GM18858 (cell line): ENCODE measurements around the gene MAB21L3.
A peak's percentile ranks its signal among the peaks of the same experiment; 100 is the strongest.

Source experiments
- ATAC-seq: cut with Tn5 transposase; IDR thresholded peaks from one replicate; pipeline ENCODE4 v1.9.1; 2021; ENCODE audit not compliant: unreplicated experiment

Gene MAB21L3

DNA sequence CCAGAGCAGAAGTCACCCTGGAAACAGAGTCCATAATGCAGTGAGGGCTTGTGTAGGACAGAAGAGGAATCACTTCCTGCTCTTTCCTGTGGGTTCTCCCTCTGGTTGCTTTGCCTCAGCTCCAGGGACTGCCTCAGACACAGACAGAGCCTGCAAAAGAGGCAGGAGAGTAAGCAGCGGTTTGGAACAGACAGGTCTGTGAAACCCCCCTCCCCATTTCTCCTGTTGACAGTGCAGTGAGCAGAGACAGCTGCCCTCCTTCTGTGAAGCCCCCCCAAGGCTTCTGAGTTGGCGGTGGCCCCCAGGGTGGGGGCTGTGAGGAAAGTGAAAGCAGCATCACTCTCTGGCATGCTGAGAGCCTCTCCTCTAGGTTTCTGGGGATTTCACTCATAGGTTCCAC is 53.0 kb downstream of the MAB21L3 start:
- no peak for ATAC-seq

DNA sequence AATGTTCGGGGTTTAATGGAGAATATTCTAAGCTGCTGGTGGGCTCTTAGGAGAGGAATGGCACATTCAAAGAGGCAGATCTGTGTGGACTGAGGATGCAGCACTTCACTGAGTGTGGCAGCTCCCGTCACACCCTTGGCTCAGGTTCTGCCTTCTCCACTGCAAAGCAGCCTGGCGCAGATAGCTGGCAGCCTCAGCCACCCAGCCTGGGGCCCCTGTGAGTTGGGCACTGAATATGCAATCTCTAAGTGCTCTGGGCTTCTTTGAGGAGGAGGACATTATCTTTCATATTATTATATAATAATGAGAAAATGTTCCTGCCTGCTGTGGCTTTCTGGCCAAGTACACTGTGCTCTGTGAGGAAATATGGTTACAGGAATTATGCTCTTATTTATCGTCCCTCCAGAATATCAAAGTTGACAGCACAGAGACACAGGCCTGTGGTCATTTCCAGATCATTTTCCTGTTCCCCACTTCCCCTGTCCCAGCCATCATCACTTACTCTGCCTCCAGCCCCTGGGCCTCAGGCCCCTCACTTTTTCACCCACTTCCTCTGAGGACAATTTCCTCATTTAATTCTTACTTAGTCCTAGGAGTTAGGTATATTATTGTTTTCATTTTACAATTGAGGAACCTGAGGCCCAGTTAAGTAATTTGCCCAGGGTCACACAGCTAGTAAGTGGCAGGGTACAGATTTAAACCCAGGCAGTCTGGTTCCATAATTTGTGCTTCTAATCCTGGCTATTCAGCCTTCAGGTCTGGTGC is 53.6 kb downstream of the MAB21L3 start:
- no peak for ATAC-seq

DNA sequence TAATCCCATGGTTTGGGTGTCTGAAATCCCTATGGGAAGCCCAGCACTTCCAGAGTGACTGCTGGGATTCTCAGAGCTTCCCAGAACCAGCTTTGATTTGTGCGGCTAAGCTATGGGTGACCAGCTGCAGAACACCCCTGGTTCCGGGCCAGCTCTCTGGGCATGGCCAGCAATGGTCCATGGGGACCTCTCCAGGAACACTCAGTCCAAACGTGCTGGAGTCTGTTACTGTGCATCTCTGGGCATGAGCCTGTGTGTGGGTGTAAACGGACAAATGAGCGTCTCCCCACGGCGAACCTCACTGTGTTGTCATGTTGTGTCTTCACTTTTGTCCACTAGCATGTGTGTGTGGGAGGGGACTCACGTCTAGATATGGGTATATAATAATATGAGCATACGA is 54.4 kb downstream of the MAB21L3 start:
- ATAC-seq, result no peak

GRCh38 chr1:116166011-116166571 is 54.9 kb downstream of the MAB21L3 start:
- ATAC-seq, result no peak

DNA sequence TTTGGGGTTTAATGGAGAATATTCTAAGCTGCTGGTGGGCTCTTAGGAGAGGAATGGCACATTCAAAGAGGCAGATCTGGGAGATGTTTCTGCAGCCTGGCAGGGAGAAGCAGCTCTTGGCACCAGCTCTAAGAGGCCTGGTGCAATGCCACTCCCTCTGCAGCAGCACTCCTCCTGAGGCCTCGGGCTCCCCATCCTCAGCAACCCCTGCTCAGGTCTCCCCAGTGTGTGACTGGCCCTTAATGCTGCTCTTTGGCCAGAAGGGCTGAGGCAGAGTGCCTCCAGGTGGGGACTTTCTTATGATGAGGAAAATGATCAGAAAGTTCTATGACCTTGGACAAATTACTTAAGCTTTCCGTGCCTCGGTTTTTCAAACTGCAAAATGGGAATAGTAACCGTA is 55.5 kb downstream of the MAB21L3 start:
- no peak for ATAC-seq

DNA sequence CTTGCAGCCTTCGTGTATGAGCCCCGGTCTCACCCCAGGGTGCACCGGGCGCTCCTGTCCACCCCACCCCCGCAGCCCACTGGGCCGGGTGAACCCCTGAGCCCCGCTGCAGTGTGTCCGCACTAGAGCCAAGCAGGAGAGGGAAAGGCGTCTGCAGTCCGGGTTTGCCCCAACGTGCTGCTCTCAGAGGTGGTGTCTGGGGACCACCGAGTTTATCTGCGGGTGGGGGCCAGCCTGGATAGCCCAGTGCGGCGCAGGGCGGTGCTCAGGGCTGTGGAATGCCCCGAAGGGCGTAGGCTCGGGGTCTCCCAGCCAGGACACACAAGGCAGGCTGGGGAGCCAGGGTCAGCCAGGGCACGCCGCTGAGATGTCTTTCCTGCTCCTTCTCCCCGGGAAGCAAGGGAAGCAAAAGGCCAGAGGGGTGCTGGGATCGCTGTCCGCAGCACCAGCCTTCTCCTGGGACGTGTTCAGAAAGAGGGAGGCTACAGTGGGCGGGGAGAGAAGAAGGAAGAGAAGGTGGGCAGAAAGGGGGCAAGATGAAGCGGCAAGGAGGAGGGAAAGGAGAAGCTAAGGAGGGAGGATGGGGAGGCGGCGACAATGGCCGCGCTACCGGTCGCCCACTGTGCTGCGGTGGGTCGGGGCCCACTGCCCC is 56.6 kb downstream of the MAB21L3 start:
- no peak for ATAC-seq

- peak; percentile 70 for ATAC-seq
Observed at GRCh38 chr1:116168277-116169032, 57.3 kb downstream of the MAB21L3 start.

DNA sequence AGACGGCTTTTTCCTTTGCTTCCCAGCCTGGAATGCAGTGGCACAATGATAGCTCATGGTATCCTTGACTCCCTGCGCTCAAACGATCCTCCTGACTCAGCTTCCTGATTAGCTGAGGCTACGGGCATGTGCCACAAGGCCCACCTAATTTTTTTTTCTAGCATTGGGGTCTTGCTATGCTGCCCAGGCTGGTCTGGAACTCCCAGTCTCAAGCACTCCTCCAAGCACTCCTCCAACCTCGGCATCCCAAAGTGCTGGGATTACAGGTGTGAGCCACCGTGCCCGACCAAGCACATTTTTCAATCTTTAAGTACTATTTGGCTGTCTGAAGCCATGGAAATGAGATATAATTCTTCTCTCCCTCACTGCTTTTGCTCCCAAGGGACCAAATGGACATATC is 58.7 kb downstream of the MAB21L3 start:
- ATAC-seq, result no peak

GRCh38 chr1:116170721-116171589 is 59.8 kb downstream of the MAB21L3 start:
- no peak for ATAC-seq

DNA sequence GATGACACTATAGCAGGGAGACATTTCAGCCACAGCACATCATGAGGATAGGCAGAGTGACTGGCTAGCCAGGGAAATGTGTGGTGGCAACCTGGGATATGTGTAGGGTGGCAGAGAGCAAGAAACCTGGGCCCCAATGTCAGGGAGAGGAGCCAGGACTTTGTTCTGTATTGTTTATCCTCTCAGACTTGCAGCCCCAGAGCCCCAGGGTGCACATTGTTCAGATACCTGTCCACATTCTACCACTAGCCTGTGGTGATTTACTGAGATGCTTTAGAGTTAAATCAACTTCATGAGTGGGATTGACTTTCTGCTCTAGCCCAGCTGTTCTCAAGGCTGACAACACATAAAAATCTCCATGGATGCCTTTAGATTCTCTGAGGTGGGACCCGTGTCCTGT is 61.5 kb downstream of the MAB21L3 start:
- no peak for ATAC-seq

DNA sequence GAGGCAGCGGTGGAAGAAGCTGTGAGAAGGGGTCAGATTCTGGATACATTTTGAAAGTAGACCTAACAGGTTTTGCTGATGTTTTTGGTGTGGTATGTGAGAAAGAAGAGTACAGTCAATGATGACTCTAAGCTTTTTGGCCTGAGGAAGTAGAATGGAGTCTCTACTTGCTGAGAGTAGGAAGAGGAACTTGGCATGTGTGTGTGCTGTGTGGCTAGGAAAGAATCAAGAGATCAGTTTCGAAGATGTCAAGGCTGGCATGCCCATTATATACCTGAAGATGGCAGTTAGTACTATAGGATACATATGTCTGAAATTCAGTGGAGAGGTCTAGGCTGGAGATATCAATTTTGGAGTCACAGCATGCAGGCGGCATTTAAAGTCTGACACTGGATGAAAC is 64.4 kb downstream of the MAB21L3 start:
- ATAC-seq, result no peak

DNA sequence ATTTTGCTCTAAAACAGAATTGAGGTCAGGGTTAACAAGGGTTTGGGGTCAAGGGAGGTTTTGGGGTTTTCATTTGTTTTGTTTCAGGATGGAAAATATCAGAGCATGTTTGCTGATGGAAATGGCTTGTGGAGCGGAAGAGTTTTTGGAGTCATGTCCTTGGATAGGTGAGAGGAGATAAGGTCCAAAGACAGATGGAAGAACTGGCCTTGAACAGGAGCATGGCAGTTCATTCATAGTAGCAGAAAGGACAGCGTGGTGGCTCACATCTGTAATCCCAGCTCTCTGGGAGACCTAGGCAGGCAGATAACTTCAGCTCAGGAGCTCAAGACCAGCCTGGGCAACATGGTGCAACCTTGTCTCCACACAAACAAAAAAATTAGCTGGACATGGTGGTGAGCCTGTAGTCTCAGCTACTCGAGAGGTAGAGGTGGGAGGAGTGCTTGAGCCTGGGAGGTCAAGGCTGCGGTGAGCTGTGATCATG is 65.1 kb downstream of the MAB21L3 start:
- ATAC-seq, result no peak

DNA sequence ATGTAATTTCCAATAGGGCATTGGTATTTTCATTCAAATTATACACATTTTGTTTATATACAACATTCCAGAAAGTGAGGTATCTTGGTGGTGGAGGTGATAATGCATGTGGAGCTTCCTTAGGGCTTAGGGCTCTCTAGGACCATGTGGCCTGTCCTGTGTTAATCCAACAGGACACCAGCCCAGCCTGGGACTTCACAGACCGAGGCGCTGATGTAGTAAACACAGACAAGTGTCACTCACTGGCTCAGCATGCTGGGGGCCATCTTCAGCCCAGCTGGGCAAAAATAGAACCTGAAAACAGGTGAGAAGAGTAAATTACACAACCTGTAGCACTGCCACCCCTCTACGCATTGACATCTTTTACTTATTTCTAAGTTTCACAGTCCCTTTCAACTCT is 66.7 kb downstream of the MAB21L3 start:
- ATAC-seq, result no peak

GRCh38 chr1:116178837-116179236 is 67.6 kb downstream of the MAB21L3 start:
- ATAC-seq, result no peak

DNA sequence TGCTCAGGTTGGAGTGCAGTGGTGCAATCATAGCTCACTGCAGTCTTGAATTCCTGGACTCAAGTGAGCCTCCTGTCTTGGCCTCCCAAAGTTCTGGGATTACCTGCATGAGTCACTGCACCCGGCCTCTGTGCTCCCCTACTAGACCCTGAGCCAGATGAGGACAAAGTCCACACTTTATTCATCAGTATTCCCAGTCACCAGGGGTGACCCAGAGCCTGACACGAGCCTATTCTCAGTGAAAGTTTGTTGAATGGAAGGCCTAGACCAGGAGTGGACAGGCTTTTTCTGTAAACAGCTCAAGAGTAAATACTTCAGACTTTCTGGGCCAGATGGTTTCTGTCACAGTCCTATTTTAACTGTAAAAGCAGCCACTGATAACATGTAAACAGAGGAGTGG is 68.2 kb downstream of the MAB21L3 start:
- ATAC-seq, result no peak

- no peak for ATAC-seq
Observed at GRCh38 chr1:116179964-116180363, 68.8 kb downstream of the MAB21L3 start.

DNA sequence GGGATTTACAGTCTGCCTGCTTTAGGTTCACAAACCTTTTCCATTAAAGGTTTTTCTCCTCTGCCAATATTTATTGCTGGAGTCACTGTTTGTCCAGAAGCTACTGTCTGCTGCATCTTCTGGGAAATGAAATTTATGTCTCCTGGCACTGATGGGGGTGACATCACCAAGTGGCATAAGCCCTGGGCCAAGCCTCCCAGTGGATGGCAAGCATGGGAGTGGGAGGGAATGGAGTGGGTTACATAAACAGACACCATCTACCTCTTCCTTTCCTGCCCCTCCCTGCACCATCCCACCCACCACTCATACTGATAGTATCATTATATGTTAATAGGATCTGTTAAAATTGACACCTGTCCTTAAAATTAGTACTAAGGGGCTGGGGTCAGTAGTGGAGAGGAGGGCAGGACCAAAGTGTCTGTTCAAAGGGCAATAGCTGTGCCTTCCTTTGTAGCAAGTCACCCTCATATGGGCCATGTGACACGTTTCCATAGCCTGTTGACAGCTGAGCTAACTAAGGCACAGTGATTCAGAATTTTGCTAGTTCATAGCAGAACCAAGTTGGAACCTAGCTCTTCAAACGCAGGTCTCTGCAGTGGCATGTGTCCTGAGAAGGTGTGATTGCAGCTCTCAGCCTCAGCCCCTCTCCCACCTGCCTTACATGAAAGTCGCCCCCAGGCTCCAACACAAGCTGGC is 71.0 kb downstream of the MAB21L3 start:
- no peak for ATAC-seq
